OCI-LY1 (cell line): ENCODE results near the gene ADK.

Source experiments
- EZH2 ChIP-seq: fragments of 200-600 bp; sonication (generic), shearing (Covaris generic); IDR thresholded peaks from 2 replicates; pipeline ENCODE4 v1.8.0; 2017; ENCODE audit warnings: borderline replicate concordance, mixed run types, mild to moderate bottlenecking, antibody characterized with exemption, low read length, moderate library complexity, mixed read lengths
- TF ChIP-seq, protein P1 (sequence below): fragments of 200-600 bp; sonication (generic), shearing (Covaris generic); IDR thresholded peaks from 2 replicates; pipeline ENCODE4 v1.5.1; 2017; ENCODE audit warnings: mild to moderate bottlenecking, antibody characterized with exemption, low read length, moderate library complexity, mixed read lengths

DNA sequence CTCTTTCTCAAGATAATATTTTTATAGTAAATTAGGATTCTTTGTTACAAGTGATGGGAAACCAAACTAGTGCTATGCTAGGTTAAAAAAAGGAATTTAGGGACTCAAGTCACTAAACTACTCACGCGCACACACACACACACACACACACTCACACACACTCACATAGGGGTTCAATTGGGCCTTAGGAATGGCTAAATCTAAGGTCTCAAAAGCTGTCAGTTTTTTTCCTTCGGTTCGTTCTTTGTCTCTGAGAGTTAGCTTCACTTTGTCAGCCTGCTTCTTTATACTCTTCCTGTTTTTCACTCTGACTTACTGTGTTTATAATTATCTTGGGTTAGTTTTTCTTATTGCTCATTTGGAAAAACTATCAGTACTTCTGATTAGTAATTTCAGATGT lies 138.9 kb downstream of the ADK start:
- TF ChIP-seq, protein P1, sequence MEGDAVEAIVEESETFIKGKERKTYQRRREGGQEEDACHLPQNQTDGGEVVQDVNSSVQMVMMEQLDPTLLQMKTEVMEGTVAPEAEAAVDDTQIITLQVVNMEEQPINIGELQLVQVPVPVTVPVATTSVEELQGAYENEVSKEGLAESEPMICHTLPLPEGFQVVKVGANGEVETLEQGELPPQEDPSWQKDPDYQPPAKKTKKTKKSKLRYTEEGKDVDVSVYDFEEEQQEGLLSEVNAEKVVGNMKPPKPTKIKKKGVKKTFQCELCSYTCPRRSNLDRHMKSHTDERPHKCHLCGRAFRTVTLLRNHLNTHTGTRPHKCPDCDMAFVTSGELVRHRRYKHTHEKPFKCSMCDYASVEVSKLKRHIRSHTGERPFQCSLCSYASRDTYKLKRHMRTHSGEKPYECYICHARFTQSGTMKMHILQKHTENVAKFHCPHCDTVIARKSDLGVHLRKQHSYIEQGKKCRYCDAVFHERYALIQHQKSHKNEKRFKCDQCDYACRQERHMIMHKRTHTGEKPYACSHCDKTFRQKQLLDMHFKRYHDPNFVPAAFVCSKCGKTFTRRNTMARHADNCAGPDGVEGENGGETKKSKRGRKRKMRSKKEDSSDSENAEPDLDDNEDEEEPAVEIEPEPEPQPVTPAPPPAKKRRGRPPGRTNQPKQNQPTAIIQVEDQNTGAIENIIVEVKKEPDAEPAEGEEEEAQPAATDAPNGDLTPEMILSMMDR, result no peak
- TF ChIP-seq EZH2, result no peak
